ENCODE data around the gene RELB. TPM values are rescaled to one million over a fixed set of nuclear protein-coding genes. Genes with fewer than 3 reads are reported as not detected.

The RELB gene
- total RNA-seq, 4 donors from 2014 or later: 1.4 to 16.5 (median 10.6) TPM

DNA sequence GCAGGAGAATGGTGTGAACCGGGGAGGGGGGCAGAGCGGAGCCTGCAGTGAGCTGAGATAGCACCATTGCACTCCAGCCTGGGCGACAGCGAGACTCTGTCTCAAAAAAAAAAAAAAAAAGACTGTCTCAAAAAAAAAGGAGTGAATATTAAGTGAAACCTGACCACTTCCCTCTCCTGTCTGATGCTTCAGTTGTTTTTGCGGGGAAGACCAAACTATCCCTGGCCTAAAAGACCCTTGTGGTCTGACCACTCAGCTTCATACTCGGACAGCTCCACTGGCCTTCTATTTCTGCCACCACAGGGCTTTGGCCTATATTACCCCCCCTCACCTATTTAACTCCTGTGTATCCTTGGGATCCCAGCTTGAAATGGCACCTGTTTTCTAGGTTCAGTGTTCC lies 39.9 kb downstream of the RELB start:
- WGBS: 88% methylated on average over 6 of the region's 6 CpGs
- H3K27ac ChIP-seq: no peak overlapping the region
- no peaks in the 10 kb centered on the region for H3K9me3 ChIP-seq
- peaks cover 50% of the 10 kb centered on the region for H3K4me1 ChIP-seq
- DNase-seq (ENCODE audit: low spot score in 2 of 2): no peak
- no peak for TF ChIP-seq POLR2AphosphoS5 (IDR thresholded peaks at IDR 0.05)
- no peak overlapping the region for H3K4me3 ChIP-seq
- peaks cover 52% of the 10 kb centered on the region for H3K36me3 ChIP-seq
- no peaks in the 10 kb centered on the region for H3K27me3 ChIP-seq

DNA sequence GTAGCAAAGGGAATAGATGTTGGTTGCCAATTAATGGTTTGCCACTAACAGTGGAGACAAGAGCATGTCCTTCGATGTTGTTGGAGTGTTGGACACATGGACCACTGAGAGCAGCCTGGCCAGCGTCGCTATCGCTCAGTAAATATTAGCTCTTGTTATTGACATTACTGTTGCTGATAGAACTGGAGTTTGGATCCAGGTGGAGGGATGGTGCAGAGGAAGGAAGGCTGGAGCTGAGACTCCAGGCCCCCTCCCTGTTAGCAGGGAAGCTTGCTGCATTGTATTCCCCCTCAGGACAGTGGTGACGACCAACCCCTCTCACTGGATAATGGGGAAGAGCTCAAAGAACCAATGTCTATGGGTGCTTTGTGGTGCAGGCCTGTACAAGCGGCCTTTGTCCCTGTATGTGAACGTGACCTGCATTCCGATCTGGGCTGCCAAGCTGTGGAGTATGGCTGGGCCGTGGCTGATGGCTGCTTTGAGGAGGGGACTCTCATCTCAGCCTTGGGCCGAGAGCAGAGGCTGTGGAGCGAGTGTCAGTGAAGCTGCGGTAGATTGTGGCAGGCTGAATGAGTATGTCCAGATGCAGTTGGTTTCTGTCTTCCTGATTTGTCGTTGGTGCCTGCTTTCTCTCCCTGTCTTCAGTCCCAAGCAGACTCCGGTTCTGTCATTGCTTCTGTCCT lies 44.5 kb downstream of the RELB start:
- no peak overlapping the region for H3K27ac ChIP-seq
- peaks cover 46% of the 10 kb centered on the region for H3K4me1 ChIP-seq
- H3K4me3 ChIP-seq: no peak overlapping the region
- H3K36me3 ChIP-seq: peaks cover 53% of the 10 kb centered on the region
- WGBS: 76% methylated on average over 14 of the region's 14 CpGs
- TF ChIP-seq POLR2AphosphoS5 (IDR thresholded peaks at IDR 0.05): no peak
- TF ChIP-seq, protein P1, sequence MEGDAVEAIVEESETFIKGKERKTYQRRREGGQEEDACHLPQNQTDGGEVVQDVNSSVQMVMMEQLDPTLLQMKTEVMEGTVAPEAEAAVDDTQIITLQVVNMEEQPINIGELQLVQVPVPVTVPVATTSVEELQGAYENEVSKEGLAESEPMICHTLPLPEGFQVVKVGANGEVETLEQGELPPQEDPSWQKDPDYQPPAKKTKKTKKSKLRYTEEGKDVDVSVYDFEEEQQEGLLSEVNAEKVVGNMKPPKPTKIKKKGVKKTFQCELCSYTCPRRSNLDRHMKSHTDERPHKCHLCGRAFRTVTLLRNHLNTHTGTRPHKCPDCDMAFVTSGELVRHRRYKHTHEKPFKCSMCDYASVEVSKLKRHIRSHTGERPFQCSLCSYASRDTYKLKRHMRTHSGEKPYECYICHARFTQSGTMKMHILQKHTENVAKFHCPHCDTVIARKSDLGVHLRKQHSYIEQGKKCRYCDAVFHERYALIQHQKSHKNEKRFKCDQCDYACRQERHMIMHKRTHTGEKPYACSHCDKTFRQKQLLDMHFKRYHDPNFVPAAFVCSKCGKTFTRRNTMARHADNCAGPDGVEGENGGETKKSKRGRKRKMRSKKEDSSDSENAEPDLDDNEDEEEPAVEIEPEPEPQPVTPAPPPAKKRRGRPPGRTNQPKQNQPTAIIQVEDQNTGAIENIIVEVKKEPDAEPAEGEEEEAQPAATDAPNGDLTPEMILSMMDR (IDR thresholded peaks at IDR 0.05): no peak
- no peak for TF ChIP-seq EP300 (IDR thresholded peaks at IDR 0.05)
- no peak for TF ChIP-seq POLR2A (IDR thresholded peaks at IDR 0.05)
- H3K27me3 ChIP-seq: no peaks in the 10 kb centered on the region
- DNase-seq (ENCODE audit: low spot score in 2 of 2): no peak
- H3K9me3 ChIP-seq: no peaks in the 10 kb centered on the region

DNA sequence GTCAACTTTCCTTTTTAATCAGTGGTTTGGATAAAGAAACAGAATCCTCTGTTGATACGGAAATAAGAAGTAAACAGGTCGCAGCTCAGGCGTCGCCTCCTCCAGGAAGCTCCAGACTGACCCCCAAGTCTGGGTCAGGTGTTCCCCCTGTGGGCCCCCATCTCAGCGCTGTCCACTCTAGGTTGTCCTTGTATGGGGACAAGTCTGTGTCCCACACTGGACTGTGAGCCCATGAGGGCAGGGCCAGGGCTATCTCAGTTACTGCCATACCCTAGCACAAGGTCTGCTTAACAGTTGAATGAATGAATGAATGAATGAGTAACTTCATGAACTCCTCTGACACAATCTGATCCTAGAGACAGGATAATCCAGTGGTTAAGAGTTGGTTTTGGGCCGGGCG lies 45.1 kb downstream of the RELB start:
- no peaks in the 10 kb centered on the region for H3K9me3 ChIP-seq
- H3K4me1 ChIP-seq: peaks cover 43% of the 10 kb centered on the region
- DNase-seq (ENCODE audit: low spot score in 2 of 2): no peak
- H3K27ac ChIP-seq: no peak overlapping the region
- H3K27me3 ChIP-seq: no peaks in the 10 kb centered on the region
- TF ChIP-seq POLR2A (IDR thresholded peaks at IDR 0.05): no peak
- no peak for TF ChIP-seq POLR2AphosphoS5 (IDR thresholded peaks at IDR 0.05)
- TF ChIP-seq EP300 (IDR thresholded peaks at IDR 0.05): no peak
- TF ChIP-seq, protein P1 (IDR thresholded peaks at IDR 0.05): no peak
- no peak overlapping the region for H3K4me3 ChIP-seq
- peaks cover 48% of the 10 kb centered on the region for H3K36me3 ChIP-seq
- 92% methylated on average over 5 of the region's 7 CpGs for WGBS

DNA sequence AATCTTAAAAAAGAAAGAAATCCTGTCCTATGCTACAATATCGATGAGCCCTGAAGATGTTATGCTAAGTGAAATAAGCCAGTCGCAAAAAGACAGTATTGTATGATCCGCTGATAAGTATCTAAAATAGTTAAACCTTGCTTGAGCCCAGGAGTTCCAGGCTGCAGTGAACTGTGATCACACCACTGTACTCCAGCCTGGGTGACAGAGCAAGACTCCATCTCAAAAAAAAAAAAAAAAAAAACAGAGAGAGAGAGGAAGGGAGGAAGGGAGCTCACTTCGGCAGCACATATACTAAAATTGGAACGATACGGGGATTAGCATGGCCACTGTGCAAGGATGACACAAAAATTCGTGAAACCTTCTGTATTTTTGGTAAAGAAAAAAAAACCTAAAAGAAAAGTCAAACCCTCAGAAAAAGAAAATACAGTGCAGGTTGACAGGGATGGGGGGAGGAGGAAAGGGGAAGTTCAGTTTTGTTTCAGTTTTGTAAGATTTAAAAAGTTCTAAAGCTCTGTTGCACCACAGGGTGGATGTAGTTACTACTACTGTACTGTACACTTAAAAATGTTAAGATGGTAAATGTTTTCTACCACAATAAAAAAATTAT lies 46.0 kb downstream of the RELB start:
- Histone ChIP-seq H3K36me3 (peaks cover 43% of the 10 kb centered on the region), H3K27ac (no peak overlapping the region), H3K27me3 (no peaks in the 10 kb centered on the region), H3K4me1 (peaks cover 45% of the 10 kb centered on the region), H3K4me3 (no peak overlapping the region), H3K9me3 (no peaks in the 10 kb centered on the region)
- DNase-seq (ENCODE audit: low spot score in 2 of 2): no peak
- TF ChIP-seq EP300 (IDR thresholded peaks at IDR 0.05): no peak
- TF ChIP-seq, protein P1 (IDR thresholded peaks at IDR 0.05): no peak
- TF ChIP-seq POLR2AphosphoS5 (IDR thresholded peaks at IDR 0.05): no peak
- TF ChIP-seq POLR2A (IDR thresholded peaks at IDR 0.05): no peak
- 79% methylated on average over 7 of the region's 7 CpGs for WGBS

DNA sequence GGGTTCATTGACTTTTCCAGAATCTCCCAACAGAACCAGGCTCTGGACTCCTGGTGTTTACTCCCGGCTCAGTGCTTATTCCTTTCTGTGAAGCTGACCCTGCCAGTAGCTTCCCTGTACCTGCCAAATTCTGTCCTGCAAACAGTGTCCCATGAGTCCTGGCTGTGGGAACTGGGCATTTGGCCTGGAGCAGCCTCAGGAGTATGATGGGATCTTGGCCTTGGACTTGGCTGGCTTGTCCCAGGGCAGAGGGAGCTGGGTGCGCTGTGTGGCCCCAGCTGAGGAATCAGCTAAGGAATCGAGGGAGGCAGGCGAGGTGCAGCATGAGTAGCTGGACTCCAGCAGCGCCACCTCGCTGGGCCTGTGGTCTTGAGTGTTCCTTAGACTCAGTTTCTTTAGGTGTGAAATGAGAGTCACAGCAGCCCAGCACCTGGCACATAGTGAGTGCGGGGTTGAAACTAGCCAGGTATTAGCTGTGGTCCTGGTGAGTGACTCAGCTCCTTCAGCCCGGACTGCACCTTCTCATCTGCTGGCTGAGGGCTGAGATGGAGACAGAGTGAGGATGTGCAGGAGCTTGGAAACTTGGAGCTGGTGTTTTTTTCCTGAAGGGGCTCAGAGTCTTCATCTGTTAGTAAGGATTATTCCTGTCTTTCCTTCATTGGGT lies 47.9 kb downstream of the RELB start:
- H3K36me3 ChIP-seq: peaks cover 45% of the 10 kb centered on the region
- TF ChIP-seq, protein P1 (IDR thresholded peaks at IDR 0.05): no peak
- no peak for TF ChIP-seq POLR2A (IDR thresholded peaks at IDR 0.05)
- no peak for TF ChIP-seq POLR2AphosphoS5 (IDR thresholded peaks at IDR 0.05)
- no peak for TF ChIP-seq EP300 (IDR thresholded peaks at IDR 0.05)
- peaks cover 45% of the 10 kb centered on the region for H3K4me1 ChIP-seq
- no peak overlapping the region for H3K4me3 ChIP-seq
- no peak overlapping the region for H3K27ac ChIP-seq
- no peak for DNase-seq (ENCODE audit: low spot score in 2 of 2)
- H3K27me3 ChIP-seq: no peaks in the 10 kb centered on the region
- 70% methylated on average over 8 of the region's 8 CpGs for WGBS
- H3K9me3 ChIP-seq: no peaks in the 10 kb centered on the region

Data from suprapubic skin (tissue), 4 donors.